A549 (cell line): Measurements from ENCODE around the gene CACNG3.

Experiments used
- EP300 ChIP-seq, 2 experiments: fragments of >200 bp; sonication (Bioruptor Twin); formaldehyde crosslinking; IDR thresholded peaks; 2 replicates in 1 of 2; 3 replicates in 1 of 2; pipeline ENCODE4 v1.6.1; 2016 to 2017
- JUN ChIP-seq, 2 experiments: fragments of >200 bp; sonication (Bioruptor Twin); formaldehyde crosslinking; IDR thresholded peaks; 2 replicates in 1 of 2; 3 replicates in 1 of 2; pipeline ENCODE4 v1.6.1; 2016 to 2017
- MAZ ChIP-seq: fragments of 150-350 bp; IDR thresholded peaks from 2 replicates; pipeline ENCODE4 v1.6.1; 2014; ENCODE audit warnings: antibody characterized with exemption, low read depth, low read length, borderline replicate concordance
- NFE2L2 ChIP-seq: fragments of 150-350 bp; conservative IDR thresholded peaks from 2 replicates; pipeline ENCODE4 v1.6.1; 2014; ENCODE audit warnings: low read length
- POLR2A ChIP-seq: IDR thresholded peaks from 2 replicates; pipeline ENCODE4 v1.6.1; 2012; ENCODE audit warnings: mild to moderate bottlenecking, low read length
- POLR2AphosphoS2 ChIP-seq: conservative IDR thresholded peaks from 2 replicates; pipeline ENCODE4 v1.6.1; 2012; ENCODE audit warnings: low read length, improper control_type of control experiment, inconsistent platforms
- RNF2 ChIP-seq: fragments of 200-600 bp; sonication (generic); IDR thresholded peaks from 2 replicates; pipeline ENCODE4 v1.6.1; 2016; ENCODE audit warnings: low read depth, mild to moderate bottlenecking, antibody characterized with exemption, moderate library complexity, borderline replicate concordance
- TF ChIP-seq, protein P1 (sequence below): fragments of 200-600 bp; sonication (generic); IDR thresholded peaks from 2 replicates; pipeline ENCODE4 v1.6.1; 2016; ENCODE audit warnings: antibody characterized with exemption, mild to moderate bottlenecking, moderate library complexity
- TF ChIP-seq, protein P2 (sequence below): IDR thresholded peaks from 2 replicates; pipeline ENCODE4 v1.6.1; 2012
- TF ChIP-seq, protein P3 (sequence below): IDR thresholded peaks from 2 replicates; pipeline ENCODE4 v1.6.1; 2012

DNA sequence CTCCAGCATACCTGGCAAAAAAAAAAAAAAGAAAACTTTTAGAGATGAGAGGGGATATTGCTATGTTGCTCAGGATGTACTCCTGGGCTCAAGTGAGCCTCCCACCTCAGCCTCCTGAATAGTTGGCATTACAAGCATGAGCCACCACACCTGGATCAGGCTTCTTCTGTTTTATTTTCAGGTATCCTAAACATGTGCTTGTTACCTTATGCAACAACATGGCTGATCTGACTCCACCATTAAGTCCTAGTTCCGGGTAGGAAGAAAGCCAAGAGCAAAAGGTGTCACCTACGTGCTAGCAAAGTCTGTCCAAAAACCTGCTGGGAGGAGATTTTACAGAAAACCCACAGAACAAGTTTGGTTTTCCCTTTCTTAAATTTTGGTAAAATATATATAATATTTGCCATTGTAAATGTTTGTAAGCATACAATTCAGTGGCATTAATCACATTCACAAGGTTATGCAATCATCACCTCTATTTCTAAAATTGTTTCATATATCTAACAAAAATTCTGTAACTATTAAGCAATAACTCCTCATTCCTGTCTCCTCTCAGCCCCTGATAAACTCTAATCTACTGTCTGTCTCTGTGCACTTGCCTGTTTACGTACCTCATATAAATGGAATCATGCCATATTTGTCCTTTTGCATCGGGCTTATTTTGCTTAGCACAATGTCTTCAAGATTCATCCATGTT lies 9.1 kb upstream of the CACNG3 start:
- TF ChIP-seq JUN (IDR thresholded peaks at IDR 0.05), result no peak
- TF ChIP-seq, protein P1, sequence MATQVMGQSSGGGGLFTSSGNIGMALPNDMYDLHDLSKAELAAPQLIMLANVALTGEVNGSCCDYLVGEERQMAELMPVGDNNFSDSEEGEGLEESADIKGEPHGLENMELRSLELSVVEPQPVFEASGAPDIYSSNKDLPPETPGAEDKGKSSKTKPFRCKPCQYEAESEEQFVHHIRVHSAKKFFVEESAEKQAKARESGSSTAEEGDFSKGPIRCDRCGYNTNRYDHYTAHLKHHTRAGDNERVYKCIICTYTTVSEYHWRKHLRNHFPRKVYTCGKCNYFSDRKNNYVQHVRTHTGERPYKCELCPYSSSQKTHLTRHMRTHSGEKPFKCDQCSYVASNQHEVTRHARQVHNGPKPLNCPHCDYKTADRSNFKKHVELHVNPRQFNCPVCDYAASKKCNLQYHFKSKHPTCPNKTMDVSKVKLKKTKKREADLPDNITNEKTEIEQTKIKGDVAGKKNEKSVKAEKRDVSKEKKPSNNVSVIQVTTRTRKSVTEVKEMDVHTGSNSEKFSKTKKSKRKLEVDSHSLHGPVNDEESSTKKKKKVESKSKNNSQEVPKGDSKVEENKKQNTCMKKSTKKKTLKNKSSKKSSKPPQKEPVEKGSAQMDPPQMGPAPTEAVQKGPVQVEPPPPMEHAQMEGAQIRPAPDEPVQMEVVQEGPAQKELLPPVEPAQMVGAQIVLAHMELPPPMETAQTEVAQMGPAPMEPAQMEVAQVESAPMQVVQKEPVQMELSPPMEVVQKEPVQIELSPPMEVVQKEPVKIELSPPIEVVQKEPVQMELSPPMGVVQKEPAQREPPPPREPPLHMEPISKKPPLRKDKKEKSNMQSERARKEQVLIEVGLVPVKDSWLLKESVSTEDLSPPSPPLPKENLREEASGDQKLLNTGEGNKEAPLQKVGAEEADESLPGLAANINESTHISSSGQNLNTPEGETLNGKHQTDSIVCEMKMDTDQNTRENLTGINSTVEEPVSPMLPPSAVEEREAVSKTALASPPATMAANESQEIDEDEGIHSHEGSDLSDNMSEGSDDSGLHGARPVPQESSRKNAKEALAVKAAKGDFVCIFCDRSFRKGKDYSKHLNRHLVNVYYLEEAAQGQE, result no peak
- TF ChIP-seq POLR2A, result no peak
- no peak for TF ChIP-seq RNF2
- TF ChIP-seq POLR2AphosphoS2, result no peak
- no peak for TF ChIP-seq MAZ
- TF ChIP-seq, protein P2, sequence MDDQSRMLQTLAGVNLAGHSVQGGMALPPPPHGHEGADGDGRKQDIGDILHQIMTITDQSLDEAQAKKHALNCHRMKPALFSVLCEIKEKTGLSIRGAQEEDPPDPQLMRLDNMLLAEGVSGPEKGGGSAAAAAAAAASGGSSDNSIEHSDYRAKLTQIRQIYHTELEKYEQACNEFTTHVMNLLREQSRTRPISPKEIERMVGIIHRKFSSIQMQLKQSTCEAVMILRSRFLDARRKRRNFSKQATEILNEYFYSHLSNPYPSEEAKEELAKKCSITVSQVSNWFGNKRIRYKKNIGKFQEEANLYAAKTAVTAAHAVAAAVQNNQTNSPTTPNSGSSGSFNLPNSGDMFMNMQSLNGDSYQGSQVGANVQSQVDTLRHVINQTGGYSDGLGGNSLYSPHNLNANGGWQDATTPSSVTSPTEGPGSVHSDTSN, result no peak
- TF ChIP-seq, protein P3, sequence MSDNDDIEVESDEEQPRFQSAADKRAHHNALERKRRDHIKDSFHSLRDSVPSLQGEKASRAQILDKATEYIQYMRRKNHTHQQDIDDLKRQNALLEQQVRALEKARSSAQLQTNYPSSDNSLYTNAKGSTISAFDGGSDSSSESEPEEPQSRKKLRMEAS, result no peak
- TF ChIP-seq EP300 (IDR thresholded peaks at IDR 0.05), result no peak
- TF ChIP-seq NFE2L2, result no peak
